Raji (cell line): ENCODE results near the gene MAML2.

Experiments used
- POLR2A ChIP-seq: IDR thresholded peaks from 2 replicates; pipeline ENCODE4 v1.6.1; 2011; ENCODE audit warnings: low read depth, low read length, control low read depth; ENCODE audit not compliant: insufficient read depth

MAML2 gene

GRCh38 chr11:96259134-96259830, 83.7 kb downstream of the MAML2 start:
- no peak for TF ChIP-seq POLR2A

GRCh38 chr11:96257972-96258934, 84.7 kb downstream of the MAML2 start:
- TF ChIP-seq POLR2A = no peak

GRCh38 chr11:96257036-96257435, 86.0 kb downstream of the MAML2 start:
- TF ChIP-seq POLR2A = no peak

GRCh38 chr11:96256215-96257011, 86.6 kb downstream of the MAML2 start:
- no peak for TF ChIP-seq POLR2A

GRCh38 chr11:96254854-96255253, 88.1 kb downstream of the MAML2 start:
- TF ChIP-seq POLR2A = no peak

- no peak for TF ChIP-seq POLR2A
Observed at GRCh38 chr11:96254087-96254486, 88.9 kb downstream of the MAML2 start.

GRCh38 chr11:96246718-96247552, 96.1 kb downstream of the MAML2 start:
- TF ChIP-seq POLR2A = no peak

- 0 out of 2 replicates have a peak, but pooled peaks have one; percentile 16 for TF ChIP-seq POLR2A
Observed at GRCh38 chr11:96242971-96243647, 99.9 kb downstream of the MAML2 start.

GRCh38 chr11:96242191-96242847, 100.7 kb downstream of the MAML2 start:
- no peak for TF ChIP-seq POLR2A

GRCh38 chr11:96241331-96241841, 101.6 kb downstream of the MAML2 start:
- no peak for TF ChIP-seq POLR2A

GRCh38 chr11:96238563-96239135, 104.3 kb downstream of the MAML2 start:
- no peak for TF ChIP-seq POLR2A

GRCh38 chr11:96237766-96238266, 105.2 kb downstream of the MAML2 start:
- TF ChIP-seq POLR2A = no peak
